SU-DHL-6 (cell line): ENCODE results near the gene SLC2A2.

Experiments
- EZH2phosphoT487 ChIP-seq: fragments of 200-600 bp; sonication (generic), shearing (Covaris generic); conservative IDR thresholded peaks from 2 replicates; pipeline ENCODE4 v1.6.1; 2018; ENCODE audit warnings: mild to moderate bottlenecking, antibody characterized with exemption, low read length, moderate library complexity, mixed read lengths
- TF ChIP-seq, protein P1 (sequence below): fragments of 200-600 bp; sonication (generic); IDR thresholded peaks from one replicate; pipeline ENCODE4 v1.5.1; 2017; ENCODE audit warnings: antibody characterized with exemption, mild to moderate bottlenecking, low read length, moderate library complexity; ENCODE audit not compliant: insufficient read depth, poor library complexity, severe bottlenecking

DNA sequence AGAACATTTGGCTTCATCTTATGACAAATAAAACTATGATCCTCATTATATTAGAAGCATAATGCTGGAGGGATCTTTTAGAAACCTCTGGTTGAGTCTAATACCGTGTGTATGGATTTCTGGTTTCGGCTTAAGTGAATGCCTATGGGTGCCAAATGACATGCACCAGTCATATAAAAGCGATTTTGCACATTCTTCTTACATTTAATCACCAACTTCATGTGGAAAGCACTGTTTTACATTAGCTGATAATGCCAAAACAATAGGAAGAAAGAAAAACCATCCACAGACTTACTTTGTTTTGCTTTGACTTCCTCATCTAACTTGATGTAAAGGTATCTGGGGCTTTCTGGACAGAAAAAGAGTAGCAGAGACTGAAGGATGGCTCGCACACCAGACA lies 20.9 kb downstream of the SLC2A2 start:
- TF ChIP-seq, protein P1, sequence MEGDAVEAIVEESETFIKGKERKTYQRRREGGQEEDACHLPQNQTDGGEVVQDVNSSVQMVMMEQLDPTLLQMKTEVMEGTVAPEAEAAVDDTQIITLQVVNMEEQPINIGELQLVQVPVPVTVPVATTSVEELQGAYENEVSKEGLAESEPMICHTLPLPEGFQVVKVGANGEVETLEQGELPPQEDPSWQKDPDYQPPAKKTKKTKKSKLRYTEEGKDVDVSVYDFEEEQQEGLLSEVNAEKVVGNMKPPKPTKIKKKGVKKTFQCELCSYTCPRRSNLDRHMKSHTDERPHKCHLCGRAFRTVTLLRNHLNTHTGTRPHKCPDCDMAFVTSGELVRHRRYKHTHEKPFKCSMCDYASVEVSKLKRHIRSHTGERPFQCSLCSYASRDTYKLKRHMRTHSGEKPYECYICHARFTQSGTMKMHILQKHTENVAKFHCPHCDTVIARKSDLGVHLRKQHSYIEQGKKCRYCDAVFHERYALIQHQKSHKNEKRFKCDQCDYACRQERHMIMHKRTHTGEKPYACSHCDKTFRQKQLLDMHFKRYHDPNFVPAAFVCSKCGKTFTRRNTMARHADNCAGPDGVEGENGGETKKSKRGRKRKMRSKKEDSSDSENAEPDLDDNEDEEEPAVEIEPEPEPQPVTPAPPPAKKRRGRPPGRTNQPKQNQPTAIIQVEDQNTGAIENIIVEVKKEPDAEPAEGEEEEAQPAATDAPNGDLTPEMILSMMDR, result no peak
- no peak for TF ChIP-seq EZH2phosphoT487
